A673 (cell line): ENCODE results near the gene FGD6. TPM values are rescaled to one million over a fixed set of nuclear protein-coding genes. Genes with fewer than 3 reads are reported as not detected.

Experiments used
- BruUV-seq: library from RNA; stranded (reverse); fragments of 400-500 nt; replicated peaks from 2 replicates; lab custom pipeline; 2021; lab: Mats Ljungman, UMichigan
- CTCF ChIA-PET: fragments of 300-600 bp; sonication (Branson Sonifier 250); formaldehyde crosslinking; loops from one replicate; lab custom pipeline; 2022; ENCODE audit warnings: antibody characterized with exemption; lab: Charles Lee
- POLR2A ChIA-PET: fragments of 300-600 bp; sonication (Branson Sonifier 250); formaldehyde crosslinking; loops from one replicate; lab custom pipeline; 2022; ENCODE audit warnings: antibody characterized with exemption; ENCODE audit not compliant: low non-redundant PET; lab: Charles Lee
- DNase-seq: peaks from one replicate; pipeline ENCODE4 v3.0.0-alpha.2; 2015; ENCODE audit warnings: low spot score
- H3K27ac ChIP-seq: fragments of 200-600 bp; sonication (generic); 2 replicates; pipeline ENCODE4 v1.5.1; 2016; ENCODE audit warnings: mixed run types, low read depth, mild to moderate bottlenecking, mixed read lengths, antibody characterized with exemption, low read length; ENCODE audit not compliant: poor library complexity, severe bottlenecking
- H3K27me3 ChIP-seq: fragments of 200-600 bp; sonication (generic); replicated peaks from 2 replicates; pipeline ENCODE4 v1.6.1; 2017; ENCODE audit warnings: mixed run types, low read depth, mild to moderate bottlenecking, mixed read lengths, antibody characterized with exemption, low read length; ENCODE audit not compliant: insufficient read depth, poor library complexity
- H3K36me3 ChIP-seq: fragments of 200-600 bp; sonication (generic); 2 replicates; pipeline ENCODE4 v1.6.1; 2016; ENCODE audit warnings: mixed run types, mild to moderate bottlenecking, mixed read lengths, antibody characterized with exemption, low read length; ENCODE audit not compliant: insufficient read depth, poor library complexity, severe bottlenecking
- H3K4me1 ChIP-seq: fragments of 200-600 bp; sonication (generic); 2 replicates; pipeline ENCODE4 v1.6.1; 2017; ENCODE audit warnings: mixed run types, mild to moderate bottlenecking, mixed read lengths, antibody characterized with exemption, low read length; ENCODE audit not compliant: insufficient read depth, poor library complexity, severe bottlenecking
- H3K4me3 ChIP-seq: fragments of 200-600 bp; sonication (generic); 2 replicates; pipeline ENCODE4 v1.5.1; 2016; ENCODE audit warnings: low read depth, mixed run types, mild to moderate bottlenecking, mixed read lengths, low read length; ENCODE audit not compliant: poor library complexity, severe bottlenecking
- H3K9me3 ChIP-seq: fragments of 200-600 bp; sonication (generic); 2 replicates; pipeline ENCODE4 v1.6.1; 2016; ENCODE audit warnings: mixed run types, low read depth, mild to moderate bottlenecking, mixed read lengths, antibody characterized with exemption, low read length; ENCODE audit not compliant: poor library complexity, severe bottlenecking
- EZH2 ChIP-seq: fragments of 200-600 bp; sonication (generic); IDR thresholded peaks from 2 replicates; pipeline ENCODE4 v1.6.1; 2017; ENCODE audit warnings: borderline replicate concordance, low read depth, mild to moderate bottlenecking, mixed read lengths, antibody characterized with exemption, low read length; ENCODE audit not compliant: poor library complexity, severe bottlenecking
- intact Hi-C: fragments of 100-400 bp; cut with micrococcal nuclease; formaldehyde crosslinking; loops from one replicate; pipeline ENCODE4 v1.10.0; 2022; ENCODE audit not compliant: unreplicated experiment
- total RNA-seq: library from RNA; stranded (reverse); gene quantifications from 2 replicates; pipeline ENCODE4 v1.2.3, GENCODE V29; 2021
- TF ChIP-seq, protein P1 (sequence below): fragments of 300-800, 200-600 bp; sonication (generic); conservative IDR thresholded peaks from 2 replicates; pipeline ENCODE4 v1.5.1; 2017; ENCODE audit warnings: low read depth, mild to moderate bottlenecking, antibody characterized with exemption, low read length, moderate library complexity, mixed read lengths

Gene FGD6
- total RNA-seq, 1 experiment from 2014 or later, result 11.7 TPM

DNA sequence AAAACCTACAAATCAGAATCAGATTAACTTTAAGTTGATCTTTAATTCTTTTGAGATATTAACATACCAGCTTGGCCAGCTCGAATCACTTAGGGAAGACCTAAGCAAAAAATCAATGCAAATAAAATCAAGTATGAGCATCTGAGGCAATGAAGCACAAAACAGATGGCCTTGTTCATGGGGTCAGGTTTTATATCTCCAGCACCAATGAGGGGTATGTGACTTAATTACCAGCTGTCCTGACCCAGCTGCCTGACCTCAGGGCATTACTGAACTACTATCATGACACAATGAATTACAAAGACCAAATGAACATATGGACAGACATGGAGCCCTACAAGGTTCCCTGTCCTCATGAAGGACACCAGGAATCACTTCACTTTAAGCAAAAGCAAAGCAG, 70.5 kb downstream of the FGD6 start:
- no peaks in the 10 kb centered on the region for H3K9me3 ChIP-seq
- POLR2A ChIA-PET, result no interaction called here
- CTCF ChIA-PET, result no interaction called here
- no peak overlapping the region for H3K27ac ChIP-seq
- DNase-seq, result no peak
- BruUV-seq, result no TSS peak
- no peaks in the 10 kb centered on the region for H3K27me3 ChIP-seq
- peaks cover 9% of the 10 kb centered on the region for H3K4me1 ChIP-seq
- no peak for TF ChIP-seq EZH2
- TF ChIP-seq, protein P1, sequence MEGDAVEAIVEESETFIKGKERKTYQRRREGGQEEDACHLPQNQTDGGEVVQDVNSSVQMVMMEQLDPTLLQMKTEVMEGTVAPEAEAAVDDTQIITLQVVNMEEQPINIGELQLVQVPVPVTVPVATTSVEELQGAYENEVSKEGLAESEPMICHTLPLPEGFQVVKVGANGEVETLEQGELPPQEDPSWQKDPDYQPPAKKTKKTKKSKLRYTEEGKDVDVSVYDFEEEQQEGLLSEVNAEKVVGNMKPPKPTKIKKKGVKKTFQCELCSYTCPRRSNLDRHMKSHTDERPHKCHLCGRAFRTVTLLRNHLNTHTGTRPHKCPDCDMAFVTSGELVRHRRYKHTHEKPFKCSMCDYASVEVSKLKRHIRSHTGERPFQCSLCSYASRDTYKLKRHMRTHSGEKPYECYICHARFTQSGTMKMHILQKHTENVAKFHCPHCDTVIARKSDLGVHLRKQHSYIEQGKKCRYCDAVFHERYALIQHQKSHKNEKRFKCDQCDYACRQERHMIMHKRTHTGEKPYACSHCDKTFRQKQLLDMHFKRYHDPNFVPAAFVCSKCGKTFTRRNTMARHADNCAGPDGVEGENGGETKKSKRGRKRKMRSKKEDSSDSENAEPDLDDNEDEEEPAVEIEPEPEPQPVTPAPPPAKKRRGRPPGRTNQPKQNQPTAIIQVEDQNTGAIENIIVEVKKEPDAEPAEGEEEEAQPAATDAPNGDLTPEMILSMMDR, result no peak
- intact Hi-C loops, result no loop called here
- H3K4me3 ChIP-seq, result no peak overlapping the region
- H3K36me3 ChIP-seq, result no peaks in the 10 kb centered on the region

DNA sequence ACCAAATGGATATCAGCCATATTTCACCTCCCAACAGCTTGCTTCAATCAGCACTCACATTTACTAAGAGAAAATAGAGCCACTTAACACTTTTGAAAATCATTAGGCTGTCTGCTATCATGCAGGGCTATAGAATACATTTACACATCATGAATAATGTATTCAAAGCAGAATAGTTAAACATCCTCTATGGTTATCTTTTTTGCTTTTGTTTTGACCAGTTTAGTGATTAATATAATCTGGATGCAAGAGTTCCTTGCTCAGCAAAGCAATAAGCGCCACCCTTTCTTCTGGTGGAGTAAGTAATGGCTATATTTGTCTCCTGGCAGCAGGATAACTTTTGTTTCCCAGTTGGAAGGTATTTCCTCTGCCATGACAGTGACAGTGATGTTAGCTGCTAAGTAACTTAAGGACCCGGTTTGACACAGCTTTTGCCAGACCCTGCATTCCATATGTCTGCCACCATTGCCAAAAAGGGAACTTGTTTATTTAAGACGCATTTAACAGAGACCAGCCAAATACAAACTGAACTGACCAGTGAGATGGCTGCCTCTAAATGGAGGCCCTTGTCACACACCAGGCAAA, 73.6 kb downstream of the FGD6 start:
- intact Hi-C loops, result no loop called here
- POLR2A ChIA-PET, result no interaction called here
- BruUV-seq, result no TSS peak

DNA sequence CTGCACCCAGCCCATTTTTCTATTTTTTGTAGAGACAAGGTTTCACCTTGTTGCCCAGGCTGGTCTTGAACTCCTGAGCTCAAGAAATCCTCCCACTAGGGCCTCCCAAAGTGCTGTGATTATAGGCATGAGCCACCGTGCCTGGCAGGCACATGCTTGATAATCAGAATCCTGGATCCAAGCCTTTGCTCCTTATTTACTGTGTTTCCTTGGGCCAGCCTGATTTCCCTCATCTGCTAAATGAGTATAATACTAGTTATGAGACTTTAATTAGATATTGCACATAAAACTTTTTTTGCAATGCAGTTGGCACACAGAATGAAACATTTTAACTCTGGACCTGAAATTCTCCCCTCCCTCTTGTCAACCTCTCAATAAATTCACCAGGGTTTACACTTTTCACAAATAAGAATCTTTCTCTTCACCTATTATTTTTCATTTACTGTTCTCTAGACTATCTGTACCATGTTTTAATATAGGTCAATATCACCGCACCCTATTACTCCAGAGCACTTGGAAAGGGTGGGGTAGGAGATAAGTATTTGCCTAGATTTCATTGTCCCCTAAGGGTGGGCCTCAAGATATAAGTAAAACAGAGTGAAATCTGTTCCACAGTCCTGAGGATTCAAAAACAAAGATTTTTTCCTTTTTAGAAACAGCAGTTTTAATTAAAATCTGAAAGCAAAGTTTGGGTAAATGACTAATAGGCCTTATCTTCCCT, 74.7 kb downstream of the FGD6 start:
- no peaks in the 10 kb centered on the region for H3K36me3 ChIP-seq
- ChIA-PET CTCF (no interaction called here), POLR2A (interaction anchor here (0.6 kb wide), 1 partner anchor 183 kb away, joined by 15 read pairs; no protein-coding TSS in a partner anchor)
- TF ChIP-seq, protein P1, result no peak
- no peak for TF ChIP-seq EZH2
- H3K4me3 ChIP-seq, result no peak overlapping the region
- peaks cover 9% of the 10 kb centered on the region for H3K4me1 ChIP-seq
- H3K27me3 ChIP-seq, result no peaks in the 10 kb centered on the region
- no peak for DNase-seq
- H3K27ac ChIP-seq, result no peak overlapping the region
- no peaks in the 10 kb centered on the region for H3K9me3 ChIP-seq
- intact Hi-C loops, result no loop called here
- BruUV-seq, result no TSS peak

More for the DNA sequence above, 73.6 kb downstream of the FGD6 start:
- Histone ChIP-seq H3K27me3 (no peaks in the 10 kb centered on the region), H3K4me3 (no peak overlapping the region), H3K27ac (no peak overlapping the region), H3K9me3 (no peaks in the 10 kb centered on the region), H3K36me3 (no peaks in the 10 kb centered on the region), H3K4me1 (peaks cover 9% of the 10 kb centered on the region)
- CTCF ChIA-PET, result no interaction called here
- peak; percentile 41 for DNase-seq
- TF ChIP-seq, protein P1, result no peak
- TF ChIP-seq EZH2, result no peak
